ENCODE data around the gene DBH.

- TF ChIP-seq EZH2phosphoT487 (IDR thresholded peaks at IDR 0.05; ENCODE audit: borderline replicate concordance, low read length) (no peak), CTCF (IDR thresholded peaks at IDR 0.05; ENCODE audit: low read depth, low read length, poor library complexity, severe bottlenecking) (no peak)
These were observed 71.6 kb downstream of the DBH start for GRCh38 chr9:133707763-133708245.
